ENCODE results near the gene MIER3.

Gene MIER3

GRCh38 chr5:56900395-56900794 is 51.5 kb downstream of the MIER3 start:
- no peak overlapping the region for H3K4me3 ChIP-seq (replicated peaks; ENCODE audit: low read depth, low read length)
- no peak for TF ChIP-seq CTCF (IDR thresholded peaks at IDR 0.05; ENCODE audit: low read length, missing control alignments)
- peak; percentile 48 for DNase-seq (ENCODE audit: low read depth)

GRCh38 chr5:56898213-56898612 is 53.7 kb downstream of the MIER3 start:
- no peak for DNase-seq (ENCODE audit: low read depth)
- no peak overlapping the region for H3K4me3 ChIP-seq (replicated peaks; ENCODE audit: low read depth, low read length)
- TF ChIP-seq CTCF (IDR thresholded peaks at IDR 0.05; ENCODE audit: low read length, missing control alignments), result no peak

DNA sequence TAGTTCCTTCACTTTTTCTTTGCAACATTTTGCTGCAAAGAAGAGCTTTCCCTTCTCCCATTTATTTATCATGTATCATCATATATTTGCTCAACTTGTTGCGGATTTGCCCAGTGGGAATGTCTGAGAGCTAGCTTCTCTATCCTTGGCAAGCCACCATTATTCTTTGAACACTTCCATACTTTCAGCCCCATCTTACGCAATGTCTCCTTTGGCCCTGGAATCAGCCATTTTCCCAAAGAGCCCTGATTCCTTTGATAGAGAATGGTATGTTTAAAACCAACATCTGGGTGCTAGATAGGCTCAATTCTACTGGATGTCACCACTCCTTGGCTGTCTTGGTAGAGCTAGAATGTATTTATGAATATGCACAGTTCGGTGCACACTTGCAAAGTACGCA is 55.2 kb downstream of the MIER3 start:
- no peak for TF ChIP-seq CTCF (IDR thresholded peaks at IDR 0.05; ENCODE audit: low read length, missing control alignments)

GRCh38 chr5:56893251-56893951 is 58.5 kb downstream of the MIER3 start:
- TF ChIP-seq CTCF (IDR thresholded peaks at IDR 0.05; ENCODE audit: low read length, missing control alignments), result no peak
- H3K4me3 ChIP-seq (replicated peaks; ENCODE audit: low read depth, low read length), result no peak overlapping the region
- DNase-seq (ENCODE audit: low read depth), result no peak

More for the DNA sequence above, 55.2 kb downstream of the MIER3 start:
- DNase-seq (ENCODE audit: low read depth), result no peak
- H3K4me3 ChIP-seq (replicated peaks; ENCODE audit: low read depth, low read length), result no peak overlapping the region

GRCh38 chr5:56881571-56881970 is 70.4 kb downstream of the MIER3 start:
- DNase-seq (ENCODE audit: low read depth), result no peak
- TF ChIP-seq CTCF (IDR thresholded peaks at IDR 0.05; ENCODE audit: low read length, missing control alignments), result no peak
- no peak overlapping the region for H3K4me3 ChIP-seq (replicated peaks; ENCODE audit: low read depth, low read length)

DNA sequence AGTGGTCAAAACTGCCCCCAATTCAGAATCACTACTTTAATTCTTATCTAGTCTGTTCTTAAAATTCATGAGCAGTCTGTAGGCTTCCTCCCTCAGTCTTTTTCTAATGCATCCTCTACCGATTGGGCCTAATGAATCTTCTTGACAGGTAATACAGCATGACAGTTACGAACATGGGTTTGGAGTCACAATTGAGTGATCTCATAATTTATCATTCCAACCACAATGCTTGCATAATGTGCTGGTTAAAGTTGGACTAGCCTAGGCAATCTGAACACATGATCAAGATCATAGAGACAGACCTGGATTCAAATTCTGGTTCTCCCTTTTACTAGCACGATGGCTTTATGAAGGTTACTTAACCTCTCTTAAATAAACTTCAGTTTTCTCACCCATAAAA is 75.6 kb downstream of the MIER3 start:
- no peak overlapping the region for H3K4me3 ChIP-seq (replicated peaks; ENCODE audit: low read depth, low read length)
- TF ChIP-seq CTCF (IDR thresholded peaks at IDR 0.05; ENCODE audit: low read length, missing control alignments), result no peak
- no peak for DNase-seq (ENCODE audit: low read depth)

DNA sequence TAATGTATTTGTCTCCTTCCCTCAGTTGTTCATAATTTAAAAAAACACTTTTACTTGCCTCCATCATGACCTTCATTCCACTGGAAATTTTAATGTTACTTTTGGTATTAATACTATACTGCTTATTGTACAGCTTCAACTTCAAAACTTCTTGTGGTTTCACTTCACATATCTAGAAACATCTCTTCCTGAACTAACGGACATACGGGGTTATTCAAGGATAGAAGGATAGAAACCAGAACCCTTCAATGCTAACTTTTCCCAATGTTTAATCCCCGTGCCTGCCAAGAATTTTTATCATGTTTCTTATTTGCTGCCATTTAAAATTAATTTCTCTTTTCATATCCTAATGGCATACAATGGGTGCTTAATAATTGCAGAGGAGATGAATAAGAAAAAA is 78.9 kb downstream of the MIER3 start:
- no peak for DNase-seq (ENCODE audit: low read depth)
- TF ChIP-seq CTCF (IDR thresholded peaks at IDR 0.05; ENCODE audit: low read length, missing control alignments), result no peak
- H3K4me3 ChIP-seq (replicated peaks; ENCODE audit: low read depth, low read length), result no peak overlapping the region
